ENCODE results near the gene EIF3L.

DNA sequence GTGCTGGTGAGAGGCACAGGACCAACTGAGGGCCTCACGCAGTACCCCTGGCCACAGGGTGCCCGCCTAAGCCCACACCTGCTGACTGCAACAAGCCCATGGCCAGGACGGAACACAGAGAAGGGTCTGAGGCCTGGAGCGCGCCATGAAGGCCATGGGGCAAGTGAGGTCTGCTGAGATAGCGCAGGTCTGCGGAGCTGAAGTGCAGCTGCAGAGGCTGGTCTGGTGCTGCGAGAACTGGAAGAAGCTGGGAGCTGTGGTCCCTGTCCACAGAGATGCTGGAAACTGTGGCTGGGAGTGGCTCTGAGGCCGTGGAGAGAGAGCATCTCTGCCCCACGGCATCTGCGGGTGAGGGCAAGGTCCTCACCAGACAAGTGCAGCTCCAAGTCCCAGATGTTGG, 17.7 kb upstream of the EIF3L start:
- TF ChIP-seq, protein P1, sequence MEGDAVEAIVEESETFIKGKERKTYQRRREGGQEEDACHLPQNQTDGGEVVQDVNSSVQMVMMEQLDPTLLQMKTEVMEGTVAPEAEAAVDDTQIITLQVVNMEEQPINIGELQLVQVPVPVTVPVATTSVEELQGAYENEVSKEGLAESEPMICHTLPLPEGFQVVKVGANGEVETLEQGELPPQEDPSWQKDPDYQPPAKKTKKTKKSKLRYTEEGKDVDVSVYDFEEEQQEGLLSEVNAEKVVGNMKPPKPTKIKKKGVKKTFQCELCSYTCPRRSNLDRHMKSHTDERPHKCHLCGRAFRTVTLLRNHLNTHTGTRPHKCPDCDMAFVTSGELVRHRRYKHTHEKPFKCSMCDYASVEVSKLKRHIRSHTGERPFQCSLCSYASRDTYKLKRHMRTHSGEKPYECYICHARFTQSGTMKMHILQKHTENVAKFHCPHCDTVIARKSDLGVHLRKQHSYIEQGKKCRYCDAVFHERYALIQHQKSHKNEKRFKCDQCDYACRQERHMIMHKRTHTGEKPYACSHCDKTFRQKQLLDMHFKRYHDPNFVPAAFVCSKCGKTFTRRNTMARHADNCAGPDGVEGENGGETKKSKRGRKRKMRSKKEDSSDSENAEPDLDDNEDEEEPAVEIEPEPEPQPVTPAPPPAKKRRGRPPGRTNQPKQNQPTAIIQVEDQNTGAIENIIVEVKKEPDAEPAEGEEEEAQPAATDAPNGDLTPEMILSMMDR (IDR thresholded peaks at IDR 0.05) = no peak
- TF ChIP-seq POLR2A (IDR thresholded peaks at IDR 0.05) = no peak

Data from gastroesophageal sphincter (tissue), 3 donors.